DOHH2 (cell line): ENCODE measurements around the gene VSIG10L2.

Source experiments
- H3F3A ChIP-seq: fragments of 200-600 bp; sonication (generic), shearing (Covaris generic); 2 replicates; pipeline ENCODE4 v1.6.0; 2016; ENCODE audit warnings: antibody characterized with exemption, mild to moderate bottlenecking; ENCODE audit not compliant: control insufficient read depth, insufficient read depth
- H3K27ac ChIP-seq: fragments of 200-600 bp; sonication (generic); 2 replicates; pipeline ENCODE4 v1.5.1; 2014; ENCODE audit warnings: low read depth, mild to moderate bottlenecking, low read length, moderate library complexity
- H3K27me3 ChIP-seq: fragments of 200-600 bp; sonication (generic); 2 replicates; pipeline ENCODE4 v1.6.1; 2014; ENCODE audit warnings: mild to moderate bottlenecking, low read length, mixed read lengths; ENCODE audit not compliant: control insufficient read depth
- H3K36me3 ChIP-seq: fragments of 200-600 bp; sonication (generic); 2 replicates; pipeline ENCODE4 v1.6.1; 2014; ENCODE audit warnings: mild to moderate bottlenecking, low read length, moderate library complexity, mixed read lengths; ENCODE audit not compliant: control insufficient read depth
- H3K4me1 ChIP-seq: fragments of 200-600 bp; sonication (generic); 2 replicates; pipeline ENCODE4 v1.6.1; 2014; ENCODE audit warnings: mild to moderate bottlenecking, low read length, mixed read lengths; ENCODE audit not compliant: control insufficient read depth
- H3K4me2 ChIP-seq: fragments of 200-600 bp; sonication (generic); 2 replicates; pipeline ENCODE4 v1.6.0; 2014; ENCODE audit warnings: mild to moderate bottlenecking, low read length, moderate library complexity
- H3K4me3 ChIP-seq: fragments of 200-600 bp; sonication (generic); 2 replicates; pipeline ENCODE4 v1.5.1; 2014; ENCODE audit warnings: mild to moderate bottlenecking, low read length, mixed read lengths
- H3K79me2 ChIP-seq: fragments of 200-600 bp; sonication (generic); 2 replicates; pipeline ENCODE4 v1.6.1; 2014; ENCODE audit warnings: mild to moderate bottlenecking, low read length, mixed read lengths; ENCODE audit not compliant: control insufficient read depth
- H3K9me2 ChIP-seq: fragments of 200-600 bp; sonication (generic); replicated peaks from 2 replicates; pipeline ENCODE4 v1.6.1; 2014; ENCODE audit warnings: mild to moderate bottlenecking, low read length, mixed read lengths; ENCODE audit not compliant: control insufficient read depth
- H3K9me3 ChIP-seq: fragments of 200-600 bp; sonication (generic); 2 replicates; pipeline ENCODE4 v1.6.1; 2014; ENCODE audit warnings: antibody characterized with exemption, low read length, mixed read lengths; ENCODE audit not compliant: control insufficient read depth, insufficient read depth
- H4K20me1 ChIP-seq: fragments of 200-600 bp; sonication (generic); 2 replicates; pipeline ENCODE4 v1.6.0; 2014; ENCODE audit warnings: low read depth, mild to moderate bottlenecking, antibody characterized with exemption, low read length, moderate library complexity; ENCODE audit not compliant: control insufficient read depth, insufficient read depth
- EZH2phosphoT487 ChIP-seq: fragments of 200-600 bp; sonication (generic); IDR thresholded peaks from 2 replicates; pipeline ENCODE4 v1.6.1; 2017; ENCODE audit warnings: borderline replicate concordance, mild to moderate bottlenecking, antibody characterized with exemption, low read length, moderate library complexity, mixed read lengths
- TF ChIP-seq, protein P1 (sequence below): fragments of 200-600 bp; sonication (generic); IDR thresholded peaks from one replicate; pipeline ENCODE4 v1.5.1; 2014; ENCODE audit warnings: antibody characterized with exemption, mild to moderate bottlenecking, low read depth, low read length; ENCODE audit not compliant: poor library complexity, severe bottlenecking

Gene VSIG10L2

DNA sequence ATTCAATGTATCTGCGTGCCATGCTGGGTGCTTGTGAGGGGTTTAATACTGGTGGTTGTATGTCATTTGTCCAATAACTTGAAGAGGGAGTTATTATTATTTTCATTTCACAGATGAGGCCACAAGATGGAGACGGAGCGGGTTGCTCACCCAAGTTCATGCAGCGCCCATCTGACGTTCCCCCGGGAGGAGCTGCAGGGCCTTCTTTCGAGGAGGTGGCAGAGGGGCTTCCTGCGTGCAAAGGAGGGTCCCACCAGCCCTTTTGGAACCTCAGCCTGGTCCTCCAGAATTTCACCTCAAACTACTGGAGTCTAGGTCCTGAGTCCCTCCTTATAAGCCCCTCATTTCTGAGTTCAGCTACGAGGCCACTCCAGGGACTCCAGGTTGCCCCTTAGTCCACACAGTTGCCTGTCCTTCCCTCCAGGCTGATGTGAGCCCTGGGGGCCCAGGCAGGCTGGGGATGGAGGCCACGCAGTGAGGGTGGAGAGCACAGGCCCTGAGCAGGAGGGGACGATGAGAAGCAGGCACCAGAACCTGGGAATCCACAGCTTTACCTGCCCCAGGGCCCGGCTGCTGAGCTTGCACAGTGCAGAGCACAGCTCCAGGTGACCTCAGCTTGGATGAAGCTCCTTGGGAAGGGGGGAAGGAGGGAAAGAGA is 2.9 kb upstream of the VSIG10L2 start:
- Histone ChIP-seq H3K4me1 (peaks cover 2% of the 10 kb centered on the region; the same call in 1 of the 2 replicates), H3K79me2 (no peaks in the 10 kb centered on the region), H3K9me2 (no peaks in the 10 kb centered on the region), H4K20me1 (no peaks in the 10 kb centered on the region), H3K27ac (no peak overlapping the region), H3K4me3 (no peak overlapping the region), H3K27me3 (no peaks in the 10 kb centered on the region; the same call in 1 of the 2 replicates), H3K4me2 (no peak overlapping the region), H3F3A (no peaks in the 10 kb centered on the region), H3K9me3 (no peaks in the 10 kb centered on the region), H3K36me3 (no peaks in the 10 kb centered on the region)
- TF ChIP-seq, protein P1, sequence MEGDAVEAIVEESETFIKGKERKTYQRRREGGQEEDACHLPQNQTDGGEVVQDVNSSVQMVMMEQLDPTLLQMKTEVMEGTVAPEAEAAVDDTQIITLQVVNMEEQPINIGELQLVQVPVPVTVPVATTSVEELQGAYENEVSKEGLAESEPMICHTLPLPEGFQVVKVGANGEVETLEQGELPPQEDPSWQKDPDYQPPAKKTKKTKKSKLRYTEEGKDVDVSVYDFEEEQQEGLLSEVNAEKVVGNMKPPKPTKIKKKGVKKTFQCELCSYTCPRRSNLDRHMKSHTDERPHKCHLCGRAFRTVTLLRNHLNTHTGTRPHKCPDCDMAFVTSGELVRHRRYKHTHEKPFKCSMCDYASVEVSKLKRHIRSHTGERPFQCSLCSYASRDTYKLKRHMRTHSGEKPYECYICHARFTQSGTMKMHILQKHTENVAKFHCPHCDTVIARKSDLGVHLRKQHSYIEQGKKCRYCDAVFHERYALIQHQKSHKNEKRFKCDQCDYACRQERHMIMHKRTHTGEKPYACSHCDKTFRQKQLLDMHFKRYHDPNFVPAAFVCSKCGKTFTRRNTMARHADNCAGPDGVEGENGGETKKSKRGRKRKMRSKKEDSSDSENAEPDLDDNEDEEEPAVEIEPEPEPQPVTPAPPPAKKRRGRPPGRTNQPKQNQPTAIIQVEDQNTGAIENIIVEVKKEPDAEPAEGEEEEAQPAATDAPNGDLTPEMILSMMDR: no peak
- TF ChIP-seq EZH2phosphoT487: no peak

DNA sequence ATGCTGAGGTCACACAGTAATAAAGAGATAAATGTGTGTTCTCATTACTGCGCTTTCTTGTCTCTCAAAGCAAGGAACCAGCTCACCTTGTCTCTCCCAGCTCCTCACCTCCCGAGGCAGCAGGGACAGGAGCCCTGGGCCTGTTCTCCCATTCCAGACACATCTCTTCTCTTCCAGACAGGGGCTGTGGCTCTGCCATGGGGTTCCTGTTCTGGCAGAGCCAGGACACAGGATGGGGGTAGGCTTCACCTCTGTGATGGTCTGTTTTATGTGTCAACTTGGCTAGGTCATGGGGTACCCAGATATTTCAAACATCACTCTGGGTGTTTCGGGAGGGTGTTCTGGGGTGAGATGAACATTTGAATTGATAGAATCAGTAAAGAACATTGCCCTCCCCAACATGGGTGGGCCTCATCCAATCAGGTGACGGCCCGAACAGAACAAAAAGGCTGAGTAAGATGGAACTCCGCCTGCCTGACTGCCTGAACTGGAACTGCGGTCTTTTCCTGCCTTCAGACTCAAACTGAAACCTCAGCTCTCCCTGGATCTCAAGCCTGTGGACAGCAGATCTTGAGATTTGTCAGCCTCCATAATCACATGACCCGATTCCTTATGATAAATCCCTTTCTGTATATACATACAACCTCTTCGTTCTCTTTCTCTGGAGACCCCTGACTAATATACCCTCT is 2.0 kb upstream of the VSIG10L2 start:
- H3K9me3 ChIP-seq: no peaks in the 10 kb centered on the region
- no peaks in the 10 kb centered on the region; the same call in 1 of the 2 replicates for H3K27me3 ChIP-seq
- H4K20me1 ChIP-seq: no peaks in the 10 kb centered on the region
- H3K36me3 ChIP-seq: no peaks in the 10 kb centered on the region
- H3K79me2 ChIP-seq: no peaks in the 10 kb centered on the region
- no peaks in the 10 kb centered on the region for H3K9me2 ChIP-seq
- H3K4me2 ChIP-seq: no peak overlapping the region
- no peaks in the 10 kb centered on the region for H3K4me1 ChIP-seq
- no peak overlapping the region for H3K27ac ChIP-seq
- H3K4me3 ChIP-seq: no peak overlapping the region
- H3F3A ChIP-seq: no peaks in the 10 kb centered on the region
- no peak for TF ChIP-seq EZH2phosphoT487
- TF ChIP-seq, protein P1: no peak

DNA sequence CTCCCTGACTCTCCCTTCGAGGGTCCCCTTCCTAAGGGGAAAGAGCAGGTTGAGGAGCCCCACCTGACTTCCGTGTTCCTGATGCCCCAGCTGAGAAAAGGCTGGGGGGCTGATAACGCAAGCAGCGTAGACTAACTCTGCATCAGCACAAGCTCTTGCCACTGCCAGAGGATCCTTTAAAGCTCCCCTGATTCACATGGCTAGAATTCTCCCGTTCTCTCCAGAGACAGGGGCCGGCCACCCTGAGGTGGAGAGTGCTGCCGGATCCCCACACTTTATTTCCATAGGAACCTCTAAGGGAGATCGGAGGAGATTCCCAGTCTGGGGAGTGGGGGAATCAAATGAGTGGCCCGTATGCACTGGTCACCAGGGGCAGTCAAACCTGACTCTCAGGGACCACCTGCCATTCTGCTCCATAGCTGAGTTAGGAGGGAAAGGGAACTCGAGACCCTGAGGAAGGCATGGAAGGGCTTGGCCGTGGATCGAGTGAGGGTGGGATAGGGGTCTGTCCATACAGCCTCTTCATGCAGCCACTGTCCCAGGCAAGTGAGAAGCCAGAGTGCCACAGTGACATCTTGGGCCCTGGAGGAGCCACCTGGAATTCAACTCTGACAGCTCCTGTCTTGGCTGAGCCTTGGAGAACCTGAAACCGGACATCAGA is 1.4 kb upstream of the VSIG10L2 start:
- Histone ChIP-seq H3K4me2 (no peak overlapping the region), H3K27me3 (no peaks in the 10 kb centered on the region; the same call in 1 of the 2 replicates), H3K27ac (no peak overlapping the region), H3K36me3 (no peaks in the 10 kb centered on the region), H3K4me1 (no peaks in the 10 kb centered on the region), H3F3A (no peaks in the 10 kb centered on the region), H4K20me1 (no peaks in the 10 kb centered on the region), H3K9me2 (no peaks in the 10 kb centered on the region), H3K79me2 (no peaks in the 10 kb centered on the region), H3K4me3 (no peak overlapping the region), H3K9me3 (no peaks in the 10 kb centered on the region)
- TF ChIP-seq EZH2phosphoT487: no peak
- TF ChIP-seq, protein P1: no peak
